8988T (cell line): Measurements from ENCODE around the gene OMP.
"Not testable (repeated sequence)": the region's sequence is repeated elsewhere in the genome, so short reads cannot be mapped to it uniquely, and the experiment has no call there.

ENCODE experiments used
- DNase-seq: peaks from one replicate; pipeline ENCODE4 v3.0.0; 2011

The OMP gene

GRCh38 chr11:77102246-77103210 is at the start of gene OMP:
TSS of gene OMP (plus strand) at chr11:77102840. CDS start at chr11:77102840, 0 bp downstream.
- no peak for DNase-seq

DNA sequence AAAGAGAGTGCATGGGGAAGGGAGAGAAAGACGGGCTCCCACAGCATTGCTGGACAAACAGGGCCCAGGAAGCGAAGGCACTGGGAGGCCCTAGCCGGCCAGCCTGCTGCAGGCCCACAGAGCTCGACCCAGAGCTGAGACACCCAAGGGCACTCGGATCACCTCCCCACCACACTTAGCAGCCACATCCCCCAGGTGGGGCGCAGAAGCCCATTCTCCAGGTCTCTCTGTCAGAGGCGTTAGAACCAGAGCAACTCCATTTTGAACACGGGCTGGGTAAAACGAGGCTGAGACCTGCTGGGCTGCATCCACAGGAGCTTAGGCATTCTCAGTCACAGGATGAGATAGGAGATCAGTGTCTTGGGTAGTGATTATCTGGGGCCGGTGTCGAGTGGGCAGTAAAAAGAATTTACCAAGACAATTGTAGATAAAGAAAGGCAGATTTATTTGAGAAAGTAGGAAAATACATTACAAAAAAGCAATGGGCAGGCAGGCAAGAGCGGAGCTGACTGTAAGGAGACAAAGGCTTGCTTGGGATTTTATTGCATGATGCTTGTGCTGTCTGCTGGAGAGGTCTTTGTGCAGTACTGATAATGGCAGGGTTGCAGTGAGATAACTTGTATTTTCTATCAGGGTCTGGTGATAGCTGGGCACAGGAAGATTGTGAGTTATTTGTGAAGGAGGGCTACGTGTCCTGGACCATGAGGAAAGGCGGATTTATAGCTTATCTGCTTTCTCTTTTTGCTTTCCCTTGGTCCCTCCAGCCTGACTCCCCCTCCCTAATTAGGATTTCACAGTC is 49.2 kb upstream of the OMP start:
- no peak for DNase-seq

DNA sequence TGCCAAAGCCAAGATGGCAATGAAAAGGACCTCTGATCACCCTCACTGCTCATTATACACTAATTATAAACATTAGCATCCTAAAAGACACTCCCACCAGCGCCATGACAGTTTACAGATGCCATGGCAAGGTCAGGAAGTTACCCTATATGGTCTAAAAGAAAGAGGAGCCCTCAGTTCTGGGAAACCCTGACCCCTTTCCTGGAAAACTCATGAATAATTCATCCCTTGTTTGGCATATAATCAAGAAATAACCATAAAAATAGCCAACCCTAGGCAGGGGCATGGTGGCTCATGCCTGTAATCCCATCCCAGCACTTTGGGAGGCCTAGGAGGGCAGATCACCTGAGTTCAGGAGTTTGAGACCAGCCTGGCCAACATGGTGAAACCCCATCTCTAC is 48.6 kb upstream of the OMP start:
- no peak for DNase-seq

DNA sequence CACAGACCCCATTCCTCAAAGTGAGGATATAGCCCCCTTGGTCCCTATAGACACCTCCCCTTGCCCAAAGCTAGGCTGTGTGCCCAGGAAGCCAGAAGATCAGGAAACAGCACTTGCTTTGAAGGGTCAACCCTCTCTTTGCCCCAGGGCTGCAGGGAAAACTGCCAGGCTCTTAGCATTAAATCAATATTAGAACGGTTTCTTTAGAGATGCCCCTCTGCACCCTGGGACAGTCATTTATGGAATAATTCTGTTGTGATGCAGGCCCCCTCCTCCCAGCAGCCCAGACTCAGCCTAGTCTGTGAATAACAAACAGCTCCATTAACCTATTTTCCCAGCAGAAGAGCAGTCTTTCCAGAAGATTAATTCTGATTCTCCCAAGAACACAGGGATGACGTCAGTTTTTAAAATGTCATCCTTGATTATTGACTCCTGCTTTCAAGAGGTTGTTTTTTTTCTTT is 47.5 kb upstream of the OMP start:
- DNase-seq, result no peak

GRCh38 chr11:77055913-77056312 is 46.7 kb upstream of the OMP start:
- no peak for DNase-seq

DNA sequence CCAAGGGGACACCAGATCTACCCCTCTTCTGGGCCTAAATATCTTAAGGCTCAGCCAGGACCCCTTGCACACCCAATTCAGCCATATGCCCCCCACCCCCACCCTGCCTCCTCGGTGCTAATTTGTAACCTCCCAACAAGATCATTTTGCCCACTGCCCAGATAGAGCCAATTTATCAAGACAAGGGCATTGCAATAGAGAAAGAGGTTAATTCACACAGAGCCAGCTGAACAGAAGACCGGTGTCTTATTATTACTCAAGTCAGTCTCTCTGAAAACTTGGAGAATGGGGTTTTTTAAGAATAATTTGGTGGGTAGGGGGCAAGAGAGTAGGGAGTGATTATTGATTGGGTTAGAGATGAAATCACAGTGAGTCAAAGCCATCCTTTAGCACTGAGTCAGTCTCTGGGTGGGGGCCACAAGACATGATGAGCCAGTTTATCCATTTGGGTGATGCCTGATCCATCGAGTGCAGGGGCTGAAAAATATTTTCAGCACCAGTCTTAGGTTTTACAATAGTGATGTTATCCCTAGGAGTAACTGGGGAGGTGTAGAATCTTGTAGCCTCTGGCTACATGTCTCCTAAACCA is 45.7 kb upstream of the OMP start:
- no peak for DNase-seq

DNA sequence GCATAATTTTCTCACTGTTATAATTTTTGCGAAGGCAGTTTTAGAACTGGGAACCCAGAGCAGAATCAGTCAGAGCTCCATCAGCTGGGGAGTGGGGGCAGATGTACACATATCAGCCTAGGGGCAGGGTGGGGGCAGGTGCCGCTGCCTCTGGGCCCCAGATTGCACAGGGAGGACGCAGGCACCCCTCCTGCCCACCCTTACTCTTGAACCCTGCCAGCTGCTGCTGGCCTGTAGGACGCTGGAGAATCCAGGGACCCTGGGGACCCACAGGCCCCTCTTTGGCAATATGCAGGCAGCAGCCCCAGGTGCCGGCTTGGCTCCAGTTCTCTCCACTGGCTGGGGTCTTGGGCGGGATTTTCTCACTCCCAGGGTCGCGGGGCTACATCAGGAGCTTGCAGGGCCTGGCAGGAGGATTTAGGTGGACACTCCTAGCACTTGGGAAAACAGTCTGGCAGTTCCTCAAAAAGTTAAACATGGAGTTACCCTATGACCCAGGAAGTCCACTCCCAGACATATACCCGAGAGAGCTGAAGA is 44.6 kb upstream of the OMP start:
- DNase-seq, result no peak

- no peak for DNase-seq
These were observed 43.7 kb upstream of the OMP start for GRCh38 chr11:77058900-77059299.

GRCh38 chr11:77059806-77060205 is 42.8 kb upstream of the OMP start:
- DNase-seq, result no peak

DNA sequence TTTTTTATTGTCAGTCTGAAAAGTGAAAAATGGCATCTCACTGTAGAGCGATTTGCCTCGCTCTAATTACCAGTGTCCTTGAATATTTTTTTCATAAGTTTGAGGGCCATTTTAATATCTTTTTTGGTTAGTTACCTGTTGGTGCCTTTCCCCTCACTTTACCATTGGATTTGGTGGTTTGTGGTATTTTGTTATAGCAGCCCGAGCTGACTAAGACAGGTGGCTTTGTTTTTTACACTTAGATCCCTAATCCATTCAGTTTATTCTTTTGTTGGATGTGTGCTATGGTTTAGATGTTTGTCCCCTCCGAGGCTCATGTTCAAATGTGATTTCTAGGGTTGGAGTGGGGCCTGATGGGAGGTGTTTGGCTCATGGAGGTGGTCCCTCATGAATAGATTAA is 42.4 kb upstream of the OMP start:
- DNase-seq, result no peak

- DNase-seq, result not testable (repeated sequence)
These were observed 41.4 kb upstream of the OMP start for GRCh38 chr11:77061258-77061657.

DNA sequence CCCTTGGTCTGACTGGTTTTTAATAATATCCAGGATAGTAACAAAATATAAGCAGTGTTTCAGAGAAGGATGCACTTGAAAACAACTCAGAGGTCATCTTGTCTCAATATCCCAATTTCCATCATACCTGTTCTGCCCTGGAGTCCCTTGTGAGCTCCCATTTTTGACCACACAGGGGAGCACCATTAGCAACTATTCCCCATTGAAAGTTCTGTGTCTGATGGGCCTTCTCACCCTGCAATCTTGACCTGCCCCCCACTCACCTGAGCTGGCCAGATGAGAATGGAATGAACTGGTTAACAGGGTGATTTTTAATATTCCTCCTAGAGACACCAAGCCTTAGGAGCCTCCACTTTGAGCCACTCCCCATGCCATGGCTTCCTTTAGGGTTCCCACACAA is 39.7 kb upstream of the OMP start:
- no peak for DNase-seq

GRCh38 chr11:77063407-77063806 is 39.2 kb upstream of the OMP start:
- DNase-seq, result no peak

DNA sequence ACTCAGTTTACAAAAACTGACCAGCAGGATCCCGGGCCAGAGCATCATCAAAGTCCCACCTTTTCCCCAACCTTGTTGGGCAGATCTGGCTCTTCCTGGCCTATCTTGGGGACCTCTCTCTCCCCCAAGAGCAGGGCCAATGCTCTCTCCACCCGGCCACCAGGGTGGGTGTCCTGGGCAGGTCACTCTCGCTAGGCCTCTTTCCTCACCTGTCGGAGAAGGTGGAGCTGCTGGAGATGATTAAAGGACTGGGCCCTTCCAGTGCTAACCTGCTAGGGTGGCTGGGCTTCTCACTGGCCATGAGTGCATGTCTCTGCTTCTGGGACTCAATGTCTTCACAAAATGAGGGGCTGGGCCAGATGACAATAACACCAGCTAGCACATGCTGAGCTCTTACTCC is 38.8 kb upstream of the OMP start:
- no peak for DNase-seq

DNA sequence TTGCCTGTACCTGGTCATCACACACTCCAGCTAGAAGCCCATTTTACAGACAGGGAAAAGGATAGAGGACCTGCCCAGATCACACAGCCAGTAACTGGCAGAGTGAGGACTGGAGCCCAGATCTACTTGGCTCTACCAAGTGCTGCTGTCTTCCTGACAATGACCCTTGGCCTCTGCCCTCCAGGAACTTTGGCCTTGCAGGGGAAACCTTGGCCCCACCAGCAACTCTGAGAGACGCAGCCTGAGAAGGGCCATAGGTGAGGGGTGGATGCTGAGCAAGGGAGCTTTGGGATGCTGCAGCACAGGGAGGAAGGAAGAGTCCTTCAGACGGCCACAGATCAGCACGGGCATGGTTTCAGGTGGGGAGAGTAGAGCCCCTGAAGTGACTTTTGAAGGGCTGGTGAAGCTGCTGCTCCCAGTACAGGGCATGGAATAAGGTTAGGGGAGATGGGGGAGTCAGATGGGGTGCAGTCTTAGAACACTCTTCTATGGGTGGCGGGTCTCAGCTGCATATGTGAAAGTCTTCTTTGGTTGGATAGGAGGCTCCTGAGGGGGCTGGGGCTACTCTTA is 37.9 kb upstream of the OMP start:
- no peak for DNase-seq

DNA sequence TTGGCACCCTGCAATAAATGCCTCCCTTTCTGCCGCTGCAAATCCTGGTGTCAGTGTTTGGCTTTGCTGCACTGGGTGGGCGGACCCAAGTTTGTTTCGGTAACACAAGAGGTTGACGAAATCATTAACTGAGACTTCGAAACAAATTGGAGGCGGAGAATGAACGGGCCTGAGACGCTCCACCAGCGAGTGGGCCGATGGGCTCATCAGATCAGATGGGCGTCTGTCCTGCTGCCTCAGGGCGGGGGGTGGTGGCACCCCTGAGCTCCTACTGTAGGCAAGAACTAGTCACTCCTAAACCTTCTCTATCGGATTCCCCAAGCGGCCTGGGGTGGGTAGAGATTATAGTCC is 36.8 kb upstream of the OMP start:
- DNase-seq, result no peak

DNA sequence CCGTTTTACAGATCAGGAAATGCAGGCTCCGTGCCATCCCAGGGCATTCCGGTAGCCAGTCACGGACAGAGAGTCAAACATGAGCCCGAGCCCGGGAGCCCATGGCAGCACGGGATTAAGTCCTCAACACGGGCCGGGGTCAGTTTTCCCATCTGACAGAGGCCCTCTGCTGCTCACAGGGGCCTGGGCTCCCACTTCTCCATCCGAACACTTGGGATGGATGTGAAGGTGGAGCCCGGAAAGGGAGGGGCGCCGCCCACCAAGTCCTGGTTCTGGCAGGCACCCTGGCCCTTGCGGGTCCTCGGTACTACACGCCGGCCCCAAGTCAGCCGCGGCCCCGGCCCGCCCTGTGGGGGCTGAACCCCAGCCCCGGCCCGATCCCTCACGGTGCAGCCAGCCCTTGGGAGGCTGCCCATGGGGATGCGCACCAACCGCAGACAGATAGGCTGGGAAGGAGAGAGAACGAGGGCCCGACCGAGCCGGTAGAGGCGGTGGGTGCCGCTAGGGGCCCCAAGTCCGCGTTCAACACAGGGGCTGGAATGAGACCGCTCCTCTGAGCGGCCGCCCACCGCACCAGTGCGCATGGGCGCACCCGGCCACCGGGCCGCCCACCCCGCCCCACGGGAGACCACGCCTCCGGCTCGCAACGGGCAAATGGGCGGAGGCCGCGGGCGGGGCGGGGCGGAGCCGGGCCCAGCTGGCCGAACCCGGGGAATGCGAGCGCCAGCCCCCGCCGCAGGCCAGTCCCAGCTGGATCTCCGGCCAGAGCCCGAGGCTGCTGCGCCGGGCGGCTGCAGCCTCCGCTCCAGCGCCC is 36.2 kb upstream of the OMP start, which contains the start of gene CAPN5:
Gene CAPN5, plus strand, starts transcription at position 743 of the 814 bp plus-strand sequence. CDS start 17,916 bp downstream, outside the sequence.
- DNase-seq, result peak; percentile 98

- no peak for DNase-seq
These were observed 34.7 kb upstream of the OMP start for GRCh38 chr11:77067861-77068443.

DNA sequence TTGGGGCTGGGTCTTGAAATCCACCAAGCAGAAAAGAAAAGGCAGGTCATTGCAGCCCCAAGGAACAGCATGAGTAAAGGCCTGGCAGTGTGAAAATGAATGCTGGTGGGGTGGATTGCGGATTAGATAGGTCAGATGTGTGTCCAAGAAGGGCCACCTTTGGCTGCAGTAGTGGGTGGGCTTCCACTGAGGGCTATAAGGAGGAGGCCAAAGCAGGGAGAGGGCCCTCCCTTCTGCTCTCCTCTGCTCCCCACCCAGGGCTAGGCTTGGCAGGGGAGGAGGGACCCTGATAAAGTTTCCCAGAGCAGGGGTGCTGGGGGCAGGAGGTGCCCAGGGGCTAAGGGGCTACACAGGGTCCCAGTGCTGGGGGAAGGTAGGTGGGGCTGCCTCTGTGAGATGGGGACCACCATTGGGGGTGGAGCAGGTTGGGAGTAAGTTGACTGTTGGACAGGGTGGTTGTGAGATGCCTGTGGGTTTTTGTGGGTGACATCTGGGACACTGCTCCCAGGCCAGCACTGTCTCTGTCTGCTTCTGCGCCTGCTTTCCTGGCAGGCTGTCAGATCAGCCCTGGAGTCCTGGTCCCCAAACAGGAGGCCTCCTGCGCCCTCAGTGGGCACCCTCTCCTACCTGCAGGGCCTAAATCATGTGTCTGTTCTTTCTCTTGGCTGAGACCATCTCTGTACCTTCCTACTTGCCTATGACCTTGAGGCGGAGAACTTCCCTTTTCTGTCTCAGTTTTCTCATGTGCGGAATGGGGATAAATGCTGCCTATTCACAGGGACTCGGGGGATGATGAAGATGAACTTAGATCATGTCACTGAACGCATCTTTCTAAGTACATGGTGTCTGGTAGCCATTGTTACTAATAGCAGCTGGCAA is 33.9 kb upstream of the OMP start:
- no peak for DNase-seq

GRCh38 chr11:77069336-77069968 is 33.2 kb upstream of the OMP start:
- no peak for DNase-seq
